OCI-LY7 (cell line): ENCODE data around the gene DYRK2. TPM values are rescaled to one million over a fixed set of nuclear protein-coding genes. Genes with fewer than 3 reads are reported as not detected.

Experiments used
- BruUV-seq: library from RNA; stranded (reverse); fragments of 400-500 nt; replicated peaks from 2 replicates; lab custom pipeline; 2021; lab: Mats Ljungman, UMichigan
- CTCF ChIA-PET: fragments of 300-600 bp; sonication (Branson Sonifier 250); formaldehyde crosslinking; loops from one replicate; lab custom pipeline; 2022; ENCODE audit warnings: antibody characterized with exemption; ENCODE audit not compliant: unreplicated experiment; lab: Charles Lee
- POLR2A ChIA-PET: fragments of 300-600 bp; sonication (Branson Sonifier 250); formaldehyde crosslinking; loops from one replicate; lab custom pipeline; 2022; ENCODE audit warnings: antibody characterized with exemption; lab: Charles Lee
- DNase-seq: peaks from one replicate; pipeline ENCODE4 v3.0.0-alpha.2; 2015; ENCODE audit warnings: low spot score
- H2AFZ ChIP-seq: fragments of 200-600 bp; sonication (generic), shearing (Covaris generic); 2 replicates; pipeline ENCODE4 v1.6.1; 2014; ENCODE audit warnings: mild to moderate bottlenecking, antibody characterized with exemption, low read length, moderate library complexity
- H3K27ac ChIP-seq: fragments of 200-600 bp; sonication (generic); 2 replicates; pipeline ENCODE4 v1.5.1; 2014; ENCODE audit warnings: mixed run types, low read depth, mild to moderate bottlenecking, moderate library complexity, low read length, inconsistent platforms; ENCODE audit not compliant: poor library complexity, severe bottlenecking
- H3K36me3 ChIP-seq: fragments of 200-600 bp; sonication (generic); 2 replicates; pipeline ENCODE4 v1.6.1; 2014; ENCODE audit warnings: mild to moderate bottlenecking, antibody characterized with exemption, low read length, moderate library complexity, mixed read lengths; ENCODE audit not compliant: insufficient read depth
- H3K4me1 ChIP-seq: fragments of 200-600 bp; sonication (generic); 2 replicates; pipeline ENCODE4 v1.5.1; 2014; ENCODE audit warnings: mild to moderate bottlenecking, low read length; ENCODE audit not compliant: insufficient read depth, poor library complexity, severe bottlenecking
- H3K4me2 ChIP-seq: fragments of 200-600 bp; sonication (generic); 2 replicates; pipeline ENCODE4 v1.6.1; 2014; ENCODE audit warnings: mild to moderate bottlenecking, low read length
- H3K4me3 ChIP-seq: fragments of 200-600 bp; sonication (generic); 2 replicates; pipeline ENCODE4 v1.5.1; 2014; ENCODE audit warnings: mild to moderate bottlenecking, low read depth, low read length; ENCODE audit not compliant: poor library complexity, severe bottlenecking
- H3K79me2 ChIP-seq: fragments of 200-600 bp; sonication (generic); 2 replicates; pipeline ENCODE4 v1.6.1; 2016; ENCODE audit warnings: low read depth, mild to moderate bottlenecking, low read length, moderate library complexity, mixed read lengths; ENCODE audit not compliant: insufficient read depth
- H3K9me2 ChIP-seq: fragments of 200-600 bp; sonication (generic); 2 replicates; pipeline ENCODE4 v1.6.1; 2016; ENCODE audit warnings: mild to moderate bottlenecking, low read length, mixed read lengths; ENCODE audit not compliant: insufficient read depth
- H3K9me3 ChIP-seq: fragments of 200-600 bp; sonication (generic); 2 replicates; pipeline ENCODE4 v1.6.1; 2014; ENCODE audit warnings: mild to moderate bottlenecking, mixed run types, low read length, mixed read lengths
- H4K20me1 ChIP-seq: fragments of 200-600 bp; sonication (generic); 2 replicates; pipeline ENCODE4 v1.6.1; 2014; ENCODE audit warnings: mild to moderate bottlenecking, antibody characterized with exemption, low read length, moderate library complexity, mixed read lengths; ENCODE audit not compliant: insufficient read depth
- EZH2phosphoT487 ChIP-seq: fragments of 200-600 bp; sonication (generic); IDR thresholded peaks from 2 replicates; pipeline ENCODE4 v1.6.1; 2018; ENCODE audit warnings: low read depth, borderline replicate concordance, mild to moderate bottlenecking, mixed run types, antibody characterized with exemption, low read length, moderate library complexity, mixed read lengths
- intact Hi-C: fragments of 100-400 bp; cut with micrococcal nuclease; formaldehyde crosslinking; loops from one replicate; pipeline ENCODE4 v1.10.0; 2022; ENCODE audit not compliant: unreplicated experiment
- total RNA-seq, 2 experiments: library from RNA; depleted of rRNA in 1 of 2; stranded (reverse); fragments of >200 nt in 1 of 2; shearing (Covaris generic) in 1 of 2; gene quantifications; 2 replicates each; pipeline ENCODE4 v1.2.3, GENCODE V29; 2014 to 2022
- TF ChIP-seq, protein P1 (sequence below): fragments of 200-600 bp; sonication (generic); conservative IDR thresholded peaks from 2 replicates; pipeline ENCODE4 v1.5.1; 2014; ENCODE audit warnings: mild to moderate bottlenecking, antibody characterized with exemption, low read length, moderate library complexity, mixed read lengths

DYRK2 gene
- total RNA-seq, 2 experiments from 2014 or later: 30.6 to 32.3 TPM

DNA sequence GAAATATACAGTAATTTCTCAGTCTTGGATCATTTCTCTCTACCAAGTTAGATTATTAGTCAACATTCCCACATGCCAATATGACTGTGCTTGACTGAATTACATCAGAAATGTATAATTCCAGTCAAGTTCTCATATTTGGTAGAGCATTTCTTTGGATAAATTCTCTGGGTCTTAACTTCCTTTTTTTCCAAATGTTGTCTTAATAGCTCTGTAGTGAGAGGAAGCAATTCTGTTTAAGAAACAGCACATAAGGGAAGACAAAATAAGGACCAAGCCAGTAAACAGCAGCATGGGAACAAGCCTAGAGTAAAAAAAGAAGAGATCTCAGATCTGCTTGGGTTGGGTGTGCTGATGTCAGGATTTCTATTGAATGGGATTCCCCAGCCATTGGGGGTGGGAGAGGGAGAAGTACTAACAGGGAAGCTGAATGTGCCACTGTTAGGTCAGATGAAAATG lies 14.2 kb upstream of the DYRK2 start:
- H3K4me1 ChIP-seq: peaks cover 24% of the 10 kb centered on the region

DNA sequence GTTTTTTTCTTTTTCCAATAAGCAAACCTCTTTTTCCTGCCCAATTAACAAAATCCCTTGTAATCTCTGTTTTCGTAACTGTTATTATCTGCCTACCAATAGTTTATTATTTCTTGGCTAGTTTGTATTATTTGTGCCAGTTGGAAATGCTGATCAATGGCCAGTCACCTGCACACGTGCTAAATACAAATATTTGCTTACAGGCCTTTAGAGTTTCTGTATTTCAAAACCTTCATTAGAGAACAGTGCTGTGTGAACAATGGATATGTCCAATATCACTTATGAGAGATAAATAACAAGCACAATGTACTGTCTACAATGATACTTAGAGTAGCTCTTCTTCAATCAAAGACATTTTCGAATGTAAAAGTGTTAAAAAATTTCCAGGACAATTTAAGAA lies 10.8 kb upstream of the DYRK2 start:
- no peaks in the 10 kb centered on the region for H4K20me1 ChIP-seq
- TF ChIP-seq EZH2phosphoT487: no peak
- TF ChIP-seq, protein P1, sequence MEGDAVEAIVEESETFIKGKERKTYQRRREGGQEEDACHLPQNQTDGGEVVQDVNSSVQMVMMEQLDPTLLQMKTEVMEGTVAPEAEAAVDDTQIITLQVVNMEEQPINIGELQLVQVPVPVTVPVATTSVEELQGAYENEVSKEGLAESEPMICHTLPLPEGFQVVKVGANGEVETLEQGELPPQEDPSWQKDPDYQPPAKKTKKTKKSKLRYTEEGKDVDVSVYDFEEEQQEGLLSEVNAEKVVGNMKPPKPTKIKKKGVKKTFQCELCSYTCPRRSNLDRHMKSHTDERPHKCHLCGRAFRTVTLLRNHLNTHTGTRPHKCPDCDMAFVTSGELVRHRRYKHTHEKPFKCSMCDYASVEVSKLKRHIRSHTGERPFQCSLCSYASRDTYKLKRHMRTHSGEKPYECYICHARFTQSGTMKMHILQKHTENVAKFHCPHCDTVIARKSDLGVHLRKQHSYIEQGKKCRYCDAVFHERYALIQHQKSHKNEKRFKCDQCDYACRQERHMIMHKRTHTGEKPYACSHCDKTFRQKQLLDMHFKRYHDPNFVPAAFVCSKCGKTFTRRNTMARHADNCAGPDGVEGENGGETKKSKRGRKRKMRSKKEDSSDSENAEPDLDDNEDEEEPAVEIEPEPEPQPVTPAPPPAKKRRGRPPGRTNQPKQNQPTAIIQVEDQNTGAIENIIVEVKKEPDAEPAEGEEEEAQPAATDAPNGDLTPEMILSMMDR: no peak
- H3K27ac ChIP-seq: no peak overlapping the region
- no peaks in the 10 kb centered on the region for H3K4me1 ChIP-seq
- no peaks in the 10 kb centered on the region for H3K36me3 ChIP-seq
- H3K9me2 ChIP-seq: no peaks in the 10 kb centered on the region
- intact Hi-C loops: no loop called here
- H3K79me2 ChIP-seq: no peaks in the 10 kb centered on the region
- no peaks in the 10 kb centered on the region for H3K9me3 ChIP-seq
- DNase-seq: no peak
- no peak overlapping the region for H3K4me2 ChIP-seq
- H2AFZ ChIP-seq: no peak overlapping the region
- ChIA-PET POLR2A (interaction anchor here (1.1 kb wide), 1 partner anchor 17 kb away, joined by 3 read pairs; no protein-coding TSS in a partner anchor), CTCF (no interaction called here)
- no peak overlapping the region for H3K4me3 ChIP-seq
- BruUV-seq: no TSS peak

More for the DNA sequence above, 14.2 kb upstream of the DYRK2 start:
- POLR2A ChIA-PET: interaction anchor here (0.8 to 1.5 kb wide), 5 partner anchors 9 to 287 kb away, joined by 3 to 4 read pairs (median 3); no protein-coding TSS in a partner anchor
- TF ChIP-seq, protein P1: no peak
- TF ChIP-seq EZH2phosphoT487: no peak
- Histone ChIP-seq H2AFZ (no peak overlapping the region), H3K9me3 (no peaks in the 10 kb centered on the region), H3K27ac (no peak overlapping the region), H3K4me2 (no peak overlapping the region), H3K4me3 (no peak overlapping the region), H3K36me3 (no peaks in the 10 kb centered on the region), H4K20me1 (no peaks in the 10 kb centered on the region), H3K9me2 (no peaks in the 10 kb centered on the region), H3K79me2 (no peaks in the 10 kb centered on the region)
- intact Hi-C loops: no loop called here
- DNase-seq: no peak
- no TSS peak for BruUV-seq
- CTCF ChIA-PET: no interaction called here

DNA sequence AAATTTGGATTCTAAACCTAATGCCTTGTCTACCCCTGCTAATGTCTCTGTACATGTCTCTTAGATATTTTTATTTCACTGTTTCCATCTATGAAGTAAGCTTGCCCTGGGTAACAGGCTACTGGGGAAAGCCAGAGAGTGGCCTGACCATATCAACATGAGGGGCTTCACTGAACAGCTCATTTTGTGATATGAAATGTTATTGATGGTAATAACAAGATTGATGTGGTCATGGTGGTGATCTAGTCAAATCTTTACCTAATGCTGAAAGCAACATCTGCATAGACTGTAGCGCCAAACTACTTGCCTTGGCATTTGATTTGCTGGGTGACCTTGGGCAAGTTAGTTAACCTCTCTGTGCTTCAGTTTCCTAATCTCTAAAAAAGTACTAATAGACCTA lies 9.9 kb upstream of the DYRK2 start:
- no TSS peak for BruUV-seq
- H3K79me2 ChIP-seq: no peaks in the 10 kb centered on the region
- H4K20me1 ChIP-seq: no peaks in the 10 kb centered on the region
- H3K36me3 ChIP-seq: no peaks in the 10 kb centered on the region
- ChIA-PET POLR2A (interaction anchor here (1.1 to 1.7 kb wide), 2 partner anchors 8 to 16 kb away, joined by 3 to 6 read pairs; no protein-coding TSS in a partner anchor), CTCF (interaction anchor here (0.8 kb wide), 1 partner anchor 56 kb away, joined by 3 read pairs; no protein-coding TSS in a partner anchor)
- no peak overlapping the region for H3K27ac ChIP-seq
- TF ChIP-seq, protein P1: no peak
- TF ChIP-seq EZH2phosphoT487: no peak
- H3K4me1 ChIP-seq: no peaks in the 10 kb centered on the region
- H3K4me2 ChIP-seq: no peak overlapping the region
- no peak for DNase-seq
- H3K4me3 ChIP-seq: no peak overlapping the region
- no peak overlapping the region for H2AFZ ChIP-seq
- intact Hi-C loops: no loop called here
- H3K9me2 ChIP-seq: no peaks in the 10 kb centered on the region
- no peaks in the 10 kb centered on the region for H3K9me3 ChIP-seq
